Transverse colon (tissue), 3 donors: Measurements from ENCODE around the gene JAKMIP2.

Source experiments
- EP300 ChIP-seq: sonication (generic); formaldehyde crosslinking; IDR thresholded peaks from one replicate; pipeline ENCODE4 v1.6.1; 2017; ENCODE audit warnings: antibody characterized with exemption, low read depth
- TF ChIP-seq, protein P1 (sequence below), 5 experiments: fragments of 200-600 bp in 3 of 5; fragments of 450-650 bp in 2 of 5; sonication (generic) in 3 of 5; IDR thresholded peaks; 1 replicate in 2 of 5; 2 replicates in 3 of 5; pipeline ENCODE4 v1.5.1; 2016 to 2017; ENCODE audit warnings: antibody characterized with exemption in 5 of 5, inconsistent platforms in 3 of 5, mild to moderate bottlenecking in 2 of 5, moderate library complexity in 1 of 5

DNA sequence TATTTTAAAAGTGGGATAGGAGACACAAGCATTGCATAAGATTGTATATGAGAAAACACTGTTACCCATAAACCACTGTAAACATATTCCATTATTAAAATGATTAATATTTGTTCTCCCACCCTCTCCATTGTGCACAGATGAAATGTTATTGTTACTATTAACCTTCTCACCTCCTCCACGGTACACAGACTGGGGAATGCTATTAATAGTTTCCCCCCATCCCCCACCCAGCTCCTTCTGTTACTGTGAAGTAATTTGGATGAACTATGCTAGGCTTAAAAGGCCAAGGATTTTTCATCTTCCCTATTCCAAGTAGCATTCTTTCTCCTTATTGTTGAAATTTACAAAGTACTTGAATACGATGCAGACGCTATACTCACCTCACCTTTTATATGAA lies 91.4 kb downstream of the JAKMIP2 start:
- TF ChIP-seq, protein P1, sequence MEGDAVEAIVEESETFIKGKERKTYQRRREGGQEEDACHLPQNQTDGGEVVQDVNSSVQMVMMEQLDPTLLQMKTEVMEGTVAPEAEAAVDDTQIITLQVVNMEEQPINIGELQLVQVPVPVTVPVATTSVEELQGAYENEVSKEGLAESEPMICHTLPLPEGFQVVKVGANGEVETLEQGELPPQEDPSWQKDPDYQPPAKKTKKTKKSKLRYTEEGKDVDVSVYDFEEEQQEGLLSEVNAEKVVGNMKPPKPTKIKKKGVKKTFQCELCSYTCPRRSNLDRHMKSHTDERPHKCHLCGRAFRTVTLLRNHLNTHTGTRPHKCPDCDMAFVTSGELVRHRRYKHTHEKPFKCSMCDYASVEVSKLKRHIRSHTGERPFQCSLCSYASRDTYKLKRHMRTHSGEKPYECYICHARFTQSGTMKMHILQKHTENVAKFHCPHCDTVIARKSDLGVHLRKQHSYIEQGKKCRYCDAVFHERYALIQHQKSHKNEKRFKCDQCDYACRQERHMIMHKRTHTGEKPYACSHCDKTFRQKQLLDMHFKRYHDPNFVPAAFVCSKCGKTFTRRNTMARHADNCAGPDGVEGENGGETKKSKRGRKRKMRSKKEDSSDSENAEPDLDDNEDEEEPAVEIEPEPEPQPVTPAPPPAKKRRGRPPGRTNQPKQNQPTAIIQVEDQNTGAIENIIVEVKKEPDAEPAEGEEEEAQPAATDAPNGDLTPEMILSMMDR (IDR thresholded peaks at IDR 0.05) = no peak
- no peak for TF ChIP-seq EP300
